Common myeloid progenitor, CD34-positive (primary cell): Measurements from ENCODE around the gene MTG2.

ENCODE experiments used
- CTCF ChIA-PET: fragments of 350-600 bp; sonication (Branson Sonifier 250); formaldehyde crosslinking; loops from one replicate; lab custom pipeline; 2021; ENCODE audit warnings: antibody characterized with exemption; lab: Charles Lee
- POLR2A ChIA-PET: fragments of 350-600 bp; sonication (Branson Sonifier 250); formaldehyde crosslinking; loops from one replicate; lab custom pipeline; 2021; ENCODE audit warnings: antibody characterized with exemption; lab: Charles Lee
- DNase-seq, 3 donors: peaks; one replicate each; pipeline versions ENCODE4 v3.0.0 to v3.0.0-alpha.2; 2013
- H3K27ac ChIP-seq, 2 experiments: 1 replicate in 1 of 2; 2 replicates in 1 of 2; pipeline ENCODE4 v1.7.0; 2013; ENCODE audit warnings: inconsistent platforms in 2 of 2, low read length in 2 of 2, mild to moderate bottlenecking in 2 of 2, low read depth in 1 of 2, moderate library complexity in 1 of 2; ENCODE audit not compliant: severe bottlenecking in 2 of 2, insufficient read depth in 1 of 2, poor library complexity in 1 of 2
- H3K27me3 ChIP-seq, 5 experiments: replicated peaks in 2 of 5; 1 replicate in 3 of 5; 2 replicates in 2 of 5; pipeline versions ENCODE4 v1.6.1 to v1.7.0; 2013; ENCODE audit warnings: low read length in 4 of 5, mild to moderate bottlenecking in 2 of 5, moderate library complexity in 2 of 5, inconsistent platforms in 1 of 5; ENCODE audit not compliant: insufficient read depth in 5 of 5, control insufficient read depth in 4 of 5
- H3K36me3 ChIP-seq, 4 experiments: 1 replicate in 2 of 4; 2 replicates in 2 of 4; pipeline versions ENCODE4 v1.6.1 to v1.7.0; 2013; ENCODE audit warnings: low read length in 3 of 4, control low read depth in 1 of 4, mild to moderate bottlenecking in 1 of 4; ENCODE audit not compliant: control insufficient read depth in 4 of 4, insufficient read depth in 4 of 4
- H3K4me1 ChIP-seq, 4 experiments: 1 replicate in 3 of 4; 2 replicates in 1 of 4; pipeline versions ENCODE4 v1.6.1 to v1.7.1; 2013; ENCODE audit warnings: low read length in 3 of 4, mild to moderate bottlenecking in 3 of 4, control low read depth in 1 of 4, inconsistent platforms in 1 of 4, moderate library complexity in 1 of 4; ENCODE audit not compliant: control insufficient read depth in 4 of 4, insufficient read depth in 4 of 4; ENCODE audit errors: control extremely low read depth in 1 of 4
- H3K4me3 ChIP-seq, 7 experiments: 1 replicate in 4 of 7; 2 replicates in 3 of 7; pipeline versions ENCODE4 v1.5.1 to v1.7.0; 2013; ENCODE audit warnings: mild to moderate bottlenecking in 7 of 7, low read length in 6 of 7, moderate library complexity in 6 of 7, inconsistent platforms in 2 of 7, low read depth in 2 of 7, control low read depth in 1 of 7; ENCODE audit not compliant: insufficient read depth in 4 of 7, control insufficient read depth in 1 of 7; ENCODE audit errors: extremely low read depth in 1 of 7
- H3K9me3 ChIP-seq, 5 experiments: 1 replicate in 4 of 5; 2 replicates in 1 of 5; pipeline versions ENCODE4 v1.6.1 to v1.7.1; 2013; ENCODE audit warnings: low read length in 4 of 5, mild to moderate bottlenecking in 2 of 5, inconsistent platforms in 1 of 5, low read depth in 1 of 5, moderate library complexity in 1 of 5; ENCODE audit not compliant: control insufficient read depth in 4 of 5, insufficient read depth in 2 of 5; ENCODE audit errors: control extremely low read depth in 1 of 5
- WGBS: methylation state at CpG from one replicate; pipeline ENCODE4 v1.1.5; 2013; ENCODE audit not compliant: insufficient coverage; 5-methylcytosine and 5-hydroxymethylcytosine counted together

MTG2 gene

GRCh38 chr20:62219101-62219991 is 36.5 kb downstream of the MTG2 start:
- peaks cover 0 to 95% (median 23%) of the 10 kb centered on the region in 5 experiments for H3K27me3 ChIP-seq
- ChIA-PET CTCF (no interaction called here), POLR2A (no interaction called here)
- H3K4me3 ChIP-seq: peak overlapping the region in 6 of 7 experiments; percentile 19 to 54 (median 36)
- no peaks in the 10 kb centered on the region for H3K9me3 ChIP-seq
- no peak for DNase-seq
- WGBS: 3% methylated on average over 68 of the region's 84 CpGs
- H3K27ac ChIP-seq: no peak overlapping the region
- peaks cover 0 to 21% (median 14%) of the 10 kb centered on the region in 4 experiments for H3K4me1 ChIP-seq
- H3K36me3 ChIP-seq: no peaks in the 10 kb centered on the region

DNA sequence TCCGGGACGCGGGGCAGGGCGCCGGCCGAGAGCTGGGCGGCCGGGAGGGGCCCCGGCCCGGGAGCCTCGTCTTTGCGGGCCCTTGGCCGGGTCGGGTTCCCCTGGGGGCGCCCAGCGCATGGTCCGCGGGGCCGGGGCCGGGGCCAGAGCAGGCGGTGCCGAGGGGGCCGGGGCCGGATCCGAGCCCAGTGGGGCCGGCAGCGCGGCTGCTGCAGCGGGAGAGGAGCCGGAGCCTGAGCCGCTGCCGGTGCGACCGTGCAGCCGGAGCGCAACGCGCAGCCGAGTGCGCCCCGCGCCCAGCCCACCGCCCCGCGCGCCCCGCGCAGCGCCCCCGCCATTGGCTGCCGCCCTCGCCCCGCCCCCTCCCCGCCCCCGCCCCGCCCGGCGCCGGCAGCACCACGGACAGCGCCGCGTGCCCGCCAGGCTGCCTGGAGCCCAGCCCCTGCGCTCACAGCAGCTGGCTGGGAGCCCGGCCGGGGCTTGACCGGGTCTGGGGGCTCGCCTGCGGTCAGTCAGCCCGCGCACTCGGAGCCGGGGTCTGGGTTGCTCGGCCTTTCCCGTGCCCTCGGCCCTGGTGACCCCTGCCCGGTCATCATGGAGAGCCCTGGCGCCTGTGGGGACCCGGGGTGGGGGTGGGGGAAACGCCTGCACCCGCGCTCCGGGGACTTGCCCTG is 37.3 kb downstream of the MTG2 start, which contains the start of gene HRH3:
HRH3 (minus strand) TSS at position 287 of the 674 bp plus-strand sequence. CDS start 308 bp downstream, outside the sequence.
- H3K36me3 ChIP-seq: no peaks in the 10 kb centered on the region
- under 1% methylated on average over 41 of the region's 84 CpGs for WGBS
- H3K27me3 ChIP-seq: peaks cover 0 to 95% (median 21%) of the 10 kb centered on the region in 5 experiments
- ChIA-PET POLR2A (no interaction called here), CTCF (no interaction called here)
- peaks cover 0 to 21% (median 14%) of the 10 kb centered on the region in 4 experiments for H3K4me1 ChIP-seq
- peak in 2 of 3 donors; percentile 54 to 62 for DNase-seq
- H3K27ac ChIP-seq: no peak within 1 kb of the TSS
- H3K9me3 ChIP-seq: no peaks in the 10 kb centered on the region
- H3K4me3 ChIP-seq: peak within 1 kb of the TSS in 6 of 7 experiments; percentile 19 to 54 (median 36)

GRCh38 chr20:62220666-62221568 is 38.1 kb downstream of the MTG2 start:
- Histone ChIP-seq H3K27ac (no peak overlapping the region), H3K4me1 (peaks cover 0 to 21% (median 14%) of the 10 kb centered on the region in 4 experiments), H3K36me3 (no peaks in the 10 kb centered on the region), H3K27me3 (peaks cover 0 to 88% (median 22%) of the 10 kb centered on the region in 5 experiments), H3K9me3 (no peaks in the 10 kb centered on the region), H3K4me3 (peak overlapping the region in 2 of 7 experiments; percentile 4 to 16)
- WGBS: 5% methylated on average over 28 of the region's 46 CpGs
- ChIA-PET POLR2A (no interaction called here), CTCF (no interaction called here)
- peak; percentile 22 to 60 (median 50) for DNase-seq

- DNase-seq: no peak
- 95% methylated on average over 18 of the region's 18 CpGs for WGBS
- no peak overlapping the region for H3K4me3 ChIP-seq
These were observed 39.5 kb downstream of the MTG2 start for GRCh38 chr20:62222266-62222850.

DNA sequence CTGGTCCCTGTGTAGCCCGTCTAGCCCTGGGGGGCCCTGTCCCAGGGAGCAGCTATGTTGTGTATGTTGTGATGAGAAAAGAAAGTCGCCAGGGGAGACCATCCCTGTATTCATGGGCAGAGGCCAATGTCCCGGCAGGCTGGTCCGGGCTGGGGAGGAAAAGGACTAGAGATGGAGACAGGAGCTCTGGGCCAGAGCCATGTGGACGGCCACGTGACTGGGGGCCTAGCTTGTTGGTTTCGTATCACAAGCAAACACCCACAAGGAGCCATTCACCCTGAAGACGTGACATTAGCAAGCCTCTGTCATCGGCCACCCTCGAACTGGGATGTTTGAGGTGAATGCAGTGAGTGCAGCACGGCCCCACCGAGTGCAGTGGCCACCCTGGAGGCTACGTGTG is 40.1 kb downstream of the MTG2 start:
- H3K9me3 ChIP-seq: no peaks in the 10 kb centered on the region
- ChIA-PET CTCF (no interaction called here), POLR2A (interaction anchor here (0.6 kb wide), 1 partner anchor 48 kb away, joined by 4 read pairs; no protein-coding TSS in a partner anchor)
- WGBS: 89% methylated on average over 13 of the region's 13 CpGs
- peaks cover 0 to 87% (median 21%) of the 10 kb centered on the region in 5 experiments for H3K27me3 ChIP-seq
- H3K4me1 ChIP-seq: peaks cover 0 to 19% (median 14%) of the 10 kb centered on the region in 4 experiments
- no peaks in the 10 kb centered on the region for H3K36me3 ChIP-seq
- DNase-seq: no peak
- H3K4me3 ChIP-seq: no peak overlapping the region
- H3K27ac ChIP-seq: no peak overlapping the region

More at GRCh38 chr20:62222266-62222850, 39.5 kb downstream of the MTG2 start:
- no peak overlapping the region for H3K27ac ChIP-seq
- POLR2A ChIA-PET: no interaction called here
- CTCF ChIA-PET: no interaction called here
- peaks cover 0 to 87% (median 21%) of the 10 kb centered on the region in 5 experiments for H3K27me3 ChIP-seq
- peaks cover 0 to 20% (median 14%) of the 10 kb centered on the region in 4 experiments for H3K4me1 ChIP-seq
- no peaks in the 10 kb centered on the region for H3K9me3 ChIP-seq
- H3K36me3 ChIP-seq: no peaks in the 10 kb centered on the region

- WGBS: 89% methylated on average over 9 of the region's 9 CpGs
- Histone ChIP-seq H3K9me3 (no peaks in the 10 kb centered on the region), H3K4me3 (no peak overlapping the region), H3K27ac (no peak overlapping the region), H3K36me3 (no peaks in the 10 kb centered on the region), H3K4me1 (peaks cover 0 to 19% (median 14%) of the 10 kb centered on the region in 4 experiments), H3K27me3 (peaks cover 0 to 87% (median 16%) of the 10 kb centered on the region in 5 experiments)
- DNase-seq: no peak
- POLR2A ChIA-PET: interaction anchor here (0.6 kb wide), 1 partner anchor 47 kb away, joined by 4 read pairs; no protein-coding TSS in a partner anchor
- CTCF ChIA-PET: no interaction called here
These were observed 40.7 kb downstream of the MTG2 start for GRCh38 chr20:62223571-62223970.
